Central memory CD8-positive, alpha-beta T cell (primary cell): Measurements from ENCODE around the gene TRIM34.
"Not testable (repeated sequence)": the region's sequence is repeated elsewhere in the genome, so short reads cannot be mapped to it uniquely, and the experiment has no call there.

ENCODE experiments used
- ATAC-seq: fragments of 150-1000 bp; cut with Tn5 transposase; replicated peaks from 2 replicates; pipeline ENCODE4 v1.10.0; 2022; ENCODE audit warnings: mild to moderate bottlenecking, moderate FRiP score, moderate number of reproducible peaks; ENCODE audit not compliant: poor library complexity, severe bottlenecking; ENCODE audit errors: extremely low read depth
- DNase-seq, 2 donors: peaks; one replicate each; pipeline ENCODE4 v3.0.0; 2021; ENCODE audit warnings: low spot score in 2 of 2
- H3K27ac Mint-ChIP-seq: one replicate; pipeline ENCODE4 v1.8.0; 2022; ENCODE audit warnings: low read depth, mild to moderate bottlenecking, moderate library complexity, mixed read lengths
- H3K27me3 Mint-ChIP-seq: one replicate; pipeline ENCODE4 v1.8.0; 2022; ENCODE audit warnings: mixed read lengths
- H3K36me3 Mint-ChIP-seq: one replicate; pipeline ENCODE4 v1.8.0; 2022; ENCODE audit warnings: mild to moderate bottlenecking, moderate library complexity, mixed read lengths; ENCODE audit not compliant: insufficient read depth
- H3K4me1 Mint-ChIP-seq: one replicate; pipeline ENCODE4 v1.8.0; 2022; ENCODE audit warnings: mixed read lengths
- H3K4me3 Mint-ChIP-seq: one replicate; pipeline ENCODE4 v1.8.0; 2022; ENCODE audit warnings: mild to moderate bottlenecking, moderate library complexity, mixed read lengths
- H3K9me3 Mint-ChIP-seq: one replicate; pipeline ENCODE4 v1.8.0; 2022; ENCODE audit warnings: mixed read lengths

The TRIM34 gene

DNA sequence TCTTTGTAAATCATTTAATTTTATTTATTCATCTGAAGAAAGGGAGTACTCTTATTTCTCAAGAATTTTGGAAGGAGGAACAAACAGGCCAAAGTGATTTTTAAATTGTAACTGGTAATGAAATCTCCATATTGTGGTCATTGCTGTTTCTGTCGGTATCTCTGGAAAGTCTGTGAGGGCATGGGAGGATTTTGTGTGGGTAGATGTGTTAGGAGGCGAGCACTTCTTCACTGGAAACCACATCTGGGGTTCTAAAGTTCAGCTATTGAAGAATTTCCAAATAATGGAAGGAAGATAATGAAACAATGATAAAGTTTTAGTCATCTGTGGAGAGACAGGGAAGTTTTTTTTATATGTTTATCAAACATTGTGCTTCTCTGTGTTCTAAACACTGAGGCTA, 6.6 kb downstream of the TRIM34 start:
- peaks cover 23% of the 10 kb centered on the region for H3K36me3 Mint-ChIP-seq
- no peak overlapping the region for H3K4me3 Mint-ChIP-seq
- peak overlapping the region; percentile 16 for H3K27ac Mint-ChIP-seq
- no peak for ATAC-seq
- no peak for DNase-seq
- peaks cover 30% of the 10 kb centered on the region for H3K4me1 Mint-ChIP-seq
- no peaks in the 10 kb centered on the region for H3K9me3 Mint-ChIP-seq
- H3K27me3 Mint-ChIP-seq: no peaks in the 10 kb centered on the region

DNA sequence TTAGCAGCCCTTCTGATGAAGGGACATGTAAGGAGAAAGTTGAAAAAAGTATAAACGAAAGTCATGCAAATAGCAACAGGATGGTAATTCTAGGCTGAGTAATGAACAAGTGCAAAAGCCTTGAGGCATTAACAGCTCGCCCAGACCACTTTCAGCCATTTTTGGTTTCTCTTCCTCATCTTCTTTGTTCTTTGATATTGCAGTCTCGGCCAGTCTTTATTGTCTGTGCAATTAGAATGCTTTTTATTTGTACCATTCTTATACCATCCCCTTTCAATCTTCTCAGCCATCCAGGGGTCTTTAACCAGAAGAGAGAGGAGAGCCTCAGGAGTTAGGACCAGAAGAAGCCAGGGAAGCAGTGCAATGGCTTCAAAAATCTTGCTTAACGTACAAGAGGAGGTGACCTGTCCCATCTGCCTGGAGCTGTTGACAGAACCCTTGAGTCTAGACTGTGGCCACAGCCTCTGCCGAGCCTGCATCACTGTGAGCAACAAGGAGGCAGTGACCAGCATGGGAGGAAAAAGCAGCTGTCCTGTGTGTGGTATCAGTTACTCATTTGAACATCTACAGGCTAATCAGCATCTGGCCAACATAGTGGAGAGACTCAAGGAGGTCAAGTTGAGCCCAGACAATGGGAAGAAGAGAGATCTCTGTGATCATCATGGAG, 7.3 kb downstream of the TRIM34 start:
- no peak for DNase-seq
- H3K27ac Mint-ChIP-seq: peak overlapping the region; percentile 16
- ATAC-seq: no peak

DNA sequence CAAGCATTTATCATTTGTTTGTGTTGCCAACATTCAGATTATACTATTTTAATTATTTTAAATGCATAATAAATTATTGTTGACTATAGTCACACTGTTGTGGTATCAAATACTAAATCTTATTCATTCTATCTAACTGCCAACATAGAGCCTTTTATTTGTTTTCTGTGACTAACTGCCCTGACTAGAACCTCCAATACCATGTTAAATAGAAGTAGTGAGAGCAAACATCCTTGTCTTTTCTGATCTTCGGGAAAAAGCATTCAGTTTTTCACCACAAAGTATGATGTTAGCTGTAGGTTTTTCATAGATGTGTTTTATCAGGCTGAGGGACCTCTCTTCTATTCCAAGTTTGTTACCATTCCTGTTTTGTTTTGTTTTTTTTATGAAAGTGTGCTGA, 15.2 kb downstream of the TRIM34 start:
- Mint-ChIP-seq H3K9me3 (no peaks in the 10 kb centered on the region), H3K27me3 (no peaks in the 10 kb centered on the region), H3K36me3 (peaks cover 29% of the 10 kb centered on the region), H3K27ac (no peak overlapping the region), H3K4me1 (peaks cover 6% of the 10 kb centered on the region), H3K4me3 (no peak overlapping the region)
- DNase-seq (no peak), ATAC-seq (no peak)

More for the DNA sequence above, 7.3 kb downstream of the TRIM34 start:
- Mint-ChIP-seq H3K36me3 (peaks cover 25% of the 10 kb centered on the region), H3K4me1 (peaks cover 23% of the 10 kb centered on the region), H3K27me3 (no peaks in the 10 kb centered on the region), H3K4me3 (no peak overlapping the region), H3K9me3 (no peaks in the 10 kb centered on the region)

DNA sequence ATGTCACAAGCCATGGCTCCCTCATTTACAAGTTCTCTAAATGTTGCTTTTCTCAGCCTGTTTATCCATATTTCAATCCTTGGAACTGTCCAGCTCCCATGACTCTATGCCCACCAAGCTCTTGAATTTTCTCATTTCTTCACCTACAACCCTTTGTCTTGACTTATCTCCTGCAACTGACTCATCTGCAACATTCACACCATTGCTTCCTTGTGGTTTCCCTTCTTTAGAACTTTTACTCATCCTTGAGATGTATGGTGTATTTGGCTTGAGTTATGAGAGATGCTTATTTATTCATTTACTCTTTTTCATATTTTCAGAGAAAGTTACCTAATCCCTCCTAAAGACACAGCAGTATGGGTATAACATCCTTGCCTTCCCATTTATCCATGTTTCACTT, 18.8 kb downstream of the TRIM34 start:
- DNase-seq: no peak
- no peaks in the 10 kb centered on the region for H3K9me3 Mint-ChIP-seq
- no peak overlapping the region for H3K27ac Mint-ChIP-seq
- ATAC-seq: no peak
- H3K27me3 Mint-ChIP-seq: no peaks in the 10 kb centered on the region
- no peak overlapping the region for H3K4me3 Mint-ChIP-seq
- peaks cover 6% of the 10 kb centered on the region for H3K4me1 Mint-ChIP-seq
- H3K36me3 Mint-ChIP-seq: peaks cover 21% of the 10 kb centered on the region

DNA sequence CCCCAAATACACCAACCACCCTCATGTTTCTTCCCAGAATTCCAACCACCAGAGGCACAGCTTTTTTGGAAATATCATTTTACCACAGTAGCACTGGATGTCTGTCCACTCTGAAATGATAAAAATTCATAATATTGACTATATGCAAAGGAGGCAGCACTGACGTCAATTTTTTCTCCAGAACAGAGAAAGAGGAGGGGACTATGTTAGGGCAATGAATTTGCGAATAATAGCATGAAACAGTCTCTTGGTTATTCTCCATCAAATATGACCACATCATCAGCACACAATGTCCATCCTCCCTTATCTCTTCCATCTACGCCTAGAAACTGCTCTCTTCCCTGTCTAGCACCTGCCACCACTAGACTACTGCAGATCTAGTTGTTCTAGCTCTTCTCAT, 21.3 kb downstream of the TRIM34 start:
- Mint-ChIP-seq H3K4me1 (peaks cover 6% of the 10 kb centered on the region), H3K27ac (no peak overlapping the region), H3K4me3 (no peak overlapping the region), H3K27me3 (no peaks in the 10 kb centered on the region), H3K36me3 (peaks cover 13% of the 10 kb centered on the region), H3K9me3 (no peaks in the 10 kb centered on the region)
- ATAC-seq (no peak), DNase-seq (no peak)

DNA sequence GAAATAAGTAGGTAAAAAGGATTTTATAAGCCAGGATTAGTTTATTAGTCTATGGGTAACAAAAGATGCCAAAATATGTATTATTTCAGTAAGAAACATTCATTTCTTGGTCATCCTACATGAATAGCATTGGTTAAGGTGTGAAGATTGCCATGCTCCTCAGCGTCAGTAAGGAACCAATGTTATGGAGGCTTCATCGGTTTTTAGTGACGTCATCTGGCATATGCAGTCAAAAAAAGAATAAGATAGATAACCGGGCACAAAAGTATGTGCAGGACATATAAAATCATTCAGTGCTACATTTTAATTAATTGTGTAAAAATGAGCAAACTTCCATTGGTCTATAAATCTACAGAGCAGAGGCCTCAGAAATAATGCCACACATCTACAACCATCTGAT, 30.7 kb downstream of the TRIM34 start:
- Mint-ChIP-seq H3K36me3 (peaks cover 2% of the 10 kb centered on the region), H3K9me3 (no peaks in the 10 kb centered on the region), H3K4me1 (no peaks in the 10 kb centered on the region), H3K27me3 (no peaks in the 10 kb centered on the region), H3K4me3 (no peak overlapping the region), H3K27ac (no peak overlapping the region)
- DNase-seq: no peak
- no peak for ATAC-seq

DNA sequence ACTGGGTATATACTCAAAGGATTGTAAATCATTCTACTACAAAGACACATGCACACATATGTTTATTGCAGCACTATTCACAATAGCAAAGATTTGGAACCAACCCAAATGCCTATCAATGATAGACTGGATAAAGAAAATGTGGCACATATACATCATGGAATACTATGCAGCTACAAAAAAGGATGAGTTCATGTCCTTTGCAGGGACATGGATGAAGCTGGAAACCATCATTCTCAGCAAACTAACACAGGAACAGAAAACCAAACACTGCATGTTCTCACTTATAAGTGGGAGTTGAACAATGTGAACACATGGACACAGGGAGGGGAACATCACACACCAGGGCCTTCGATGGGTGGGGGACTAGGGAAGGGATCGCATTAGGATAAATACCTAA, 32.2 kb downstream of the TRIM34 start:
- not testable (repeated sequence) for H3K27ac Mint-ChIP-seq, H3K9me3 Mint-ChIP-seq, H3K4me1 Mint-ChIP-seq, H3K27me3 Mint-ChIP-seq, DNase-seq, H3K36me3 Mint-ChIP-seq, H3K4me3 Mint-ChIP-seq, ATAC-seq

DNA sequence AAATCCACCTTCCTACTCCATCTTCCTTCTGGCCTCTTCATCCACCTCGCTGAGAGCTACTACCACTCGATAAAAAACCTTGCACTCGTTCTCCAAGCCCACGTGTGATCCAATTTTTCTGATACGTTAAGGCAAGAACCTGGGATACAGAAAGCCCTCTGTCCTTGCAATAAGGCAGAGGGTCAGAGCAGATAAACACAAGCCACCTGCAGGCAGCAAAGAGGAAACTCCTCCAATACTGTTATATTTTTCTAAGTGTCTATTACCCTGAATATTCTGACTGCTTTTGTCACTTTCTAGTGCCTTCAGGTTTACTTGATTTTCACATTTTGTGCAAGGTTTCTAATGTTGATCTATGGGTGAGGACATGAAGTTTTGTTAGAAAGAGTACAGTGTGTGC, 33.5 kb downstream of the TRIM34 start:
- Mint-ChIP-seq H3K27ac (no peak overlapping the region), H3K4me1 (no peaks in the 10 kb centered on the region), H3K4me3 (no peak overlapping the region), H3K9me3 (no peaks in the 10 kb centered on the region), H3K27me3 (no peaks in the 10 kb centered on the region), H3K36me3 (peaks cover 6% of the 10 kb centered on the region)
- no peak for DNase-seq
- no peak for ATAC-seq

DNA sequence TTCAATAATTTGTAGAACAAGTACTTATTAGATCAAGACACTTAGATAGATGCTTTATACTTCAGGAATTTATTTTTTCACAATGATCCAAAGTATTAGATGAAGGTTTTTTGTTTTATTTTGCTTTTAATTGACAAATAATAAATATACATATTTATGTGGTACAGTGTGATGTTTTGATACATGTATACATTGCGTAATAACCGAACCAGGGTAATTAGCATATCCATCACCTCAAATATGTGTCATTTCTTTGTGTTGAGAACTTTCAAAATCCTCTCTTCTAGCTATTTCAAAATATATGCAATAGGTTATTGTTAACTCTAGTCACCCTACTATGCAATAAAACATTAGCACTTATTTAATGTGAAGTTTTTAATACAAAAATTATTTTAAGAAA, 38.7 kb downstream of the TRIM34 start:
- Mint-ChIP-seq H3K4me3 (no peak overlapping the region), H3K27ac (no peak overlapping the region), H3K27me3 (no peaks in the 10 kb centered on the region), H3K36me3 (peaks cover 29% of the 10 kb centered on the region), H3K9me3 (no peaks in the 10 kb centered on the region), H3K4me1 (no peaks in the 10 kb centered on the region)
- no peak for DNase-seq
- no peak for ATAC-seq

DNA sequence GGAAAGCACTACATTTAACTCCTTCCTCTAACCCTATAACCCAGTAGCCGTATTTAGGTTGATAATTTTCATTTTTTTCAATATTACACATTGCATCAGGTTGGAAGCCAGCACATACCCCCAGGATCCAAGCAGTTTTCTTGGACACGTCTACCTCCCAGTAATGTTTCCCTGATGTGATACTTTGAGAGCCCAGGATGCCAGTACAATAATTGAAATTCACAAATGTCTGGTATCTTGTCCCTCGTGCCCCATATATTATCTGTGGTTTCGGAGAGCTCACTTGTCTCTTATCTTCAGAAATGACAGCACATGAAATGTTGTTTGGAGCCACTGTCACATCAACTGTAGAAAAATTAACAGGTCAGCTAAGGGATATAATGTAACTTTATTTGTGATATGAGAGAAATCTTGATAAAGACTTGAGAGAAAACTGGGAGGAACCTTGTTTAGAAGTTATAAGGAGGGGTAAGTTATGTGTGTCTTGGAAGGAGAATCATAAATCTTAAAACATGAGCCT, 40.3 kb downstream of the TRIM34 start:
- H3K4me3 Mint-ChIP-seq: no peak overlapping the region
- ATAC-seq: no peak
- H3K27me3 Mint-ChIP-seq: no peaks in the 10 kb centered on the region
- H3K27ac Mint-ChIP-seq: no peak overlapping the region
- no peaks in the 10 kb centered on the region for H3K4me1 Mint-ChIP-seq
- no peak for DNase-seq
- peaks cover 43% of the 10 kb centered on the region for H3K36me3 Mint-ChIP-seq
- no peaks in the 10 kb centered on the region for H3K9me3 Mint-ChIP-seq

DNA sequence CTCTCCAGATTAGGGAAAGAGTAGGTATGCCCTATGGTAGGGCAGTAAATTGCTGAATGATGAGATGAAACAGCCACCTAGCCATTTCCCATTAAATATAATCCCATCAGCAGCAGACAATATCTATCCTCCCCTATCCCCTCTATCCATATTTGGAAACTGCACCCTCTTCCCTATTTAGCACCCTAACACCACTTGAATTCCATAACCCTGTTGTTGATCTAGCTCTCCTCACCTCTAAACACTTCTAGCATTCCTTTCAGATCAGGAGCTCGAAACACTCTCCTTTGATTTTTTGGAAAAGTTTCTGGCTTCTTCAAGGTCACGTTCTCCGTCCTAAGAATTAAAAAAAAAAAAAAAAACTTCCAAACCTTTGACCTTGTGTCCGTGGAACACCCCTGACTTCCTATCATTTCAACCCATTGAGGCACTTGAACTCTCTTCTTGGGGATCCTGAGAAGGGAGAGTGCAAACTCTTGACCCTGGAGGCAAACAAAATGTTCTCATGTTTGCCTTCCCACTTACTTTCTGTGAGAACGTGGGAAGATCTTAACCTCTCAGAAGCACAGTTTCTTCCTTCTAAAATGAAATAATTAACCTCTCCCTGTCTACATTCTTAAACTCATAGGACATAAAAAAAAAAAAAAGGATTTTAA, 41.1 kb downstream of the TRIM34 start:
- no peaks in the 10 kb centered on the region for H3K27me3 Mint-ChIP-seq
- H3K36me3 Mint-ChIP-seq: peaks cover 48% of the 10 kb centered on the region
- no peak for ATAC-seq
- no peak overlapping the region for H3K4me3 Mint-ChIP-seq
- no peak for DNase-seq
- H3K27ac Mint-ChIP-seq: no peak overlapping the region
- H3K9me3 Mint-ChIP-seq: no peaks in the 10 kb centered on the region
- H3K4me1 Mint-ChIP-seq: no peaks in the 10 kb centered on the region

DNA sequence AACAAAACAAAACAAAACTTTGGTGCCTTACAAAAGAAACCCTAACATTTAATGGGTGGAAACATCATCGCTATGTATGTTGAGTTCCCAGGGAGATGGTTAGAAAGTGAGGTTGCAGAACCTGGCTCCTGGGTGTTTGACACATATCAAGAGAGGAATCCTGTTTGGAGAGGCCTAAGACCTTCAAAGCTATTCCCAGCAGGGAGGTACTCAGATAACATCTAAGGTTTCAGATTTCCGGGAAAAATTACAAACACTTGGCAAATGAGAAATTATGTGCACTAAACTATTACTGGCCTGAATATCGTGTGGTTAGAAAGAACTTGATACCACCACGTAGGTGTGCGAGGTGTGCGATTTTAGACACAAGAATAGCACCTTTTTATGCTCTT, 41.6 kb downstream of the TRIM34 start:
- H3K36me3 Mint-ChIP-seq: peaks cover 49% of the 10 kb centered on the region
- no peaks in the 10 kb centered on the region for H3K27me3 Mint-ChIP-seq
- H3K27ac Mint-ChIP-seq: no peak overlapping the region
- H3K9me3 Mint-ChIP-seq: no peaks in the 10 kb centered on the region
- no peaks in the 10 kb centered on the region for H3K4me1 Mint-ChIP-seq
- H3K4me3 Mint-ChIP-seq: no peak overlapping the region
- DNase-seq: no peak
- ATAC-seq: no peak

DNA sequence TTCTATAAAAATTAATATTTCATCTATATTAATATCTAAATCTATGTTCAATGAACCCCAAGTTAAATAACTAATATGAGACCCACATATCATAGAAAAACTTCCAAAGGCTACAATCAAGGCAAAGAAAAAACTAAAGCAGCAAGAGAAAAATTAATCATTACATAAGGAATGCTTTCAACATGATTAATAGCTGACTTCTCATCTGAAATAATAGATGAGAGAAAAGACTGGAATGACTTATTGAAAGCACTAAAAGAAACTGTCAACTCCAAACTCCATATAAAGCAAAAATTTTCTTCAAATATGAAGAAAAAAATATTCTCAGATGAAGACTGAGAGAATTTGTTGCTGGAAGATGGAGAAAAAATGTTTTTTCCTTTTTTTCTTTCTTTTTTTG, 47.0 kb downstream of the TRIM34 start:
- Mint-ChIP-seq H3K27me3 (no peaks in the 10 kb centered on the region), H3K4me3 (no peak overlapping the region), H3K36me3 (peaks cover 38% of the 10 kb centered on the region), H3K9me3 (no peaks in the 10 kb centered on the region), H3K4me1 (peaks cover 23% of the 10 kb centered on the region), H3K27ac (no peak overlapping the region)
- ATAC-seq (no peak), DNase-seq (no peak)
